Choroid plexus epithelial cell (primary cell): Measurements from ENCODE around the gene IL36A.

Source experiments
- DNase-seq: peaks from one replicate; pipeline ENCODE4 v3.0.0-alpha.2; 2010; ENCODE audit warnings: low read depth
- H3K4me3 ChIP-seq: 2 replicates; pipeline ENCODE4 v1.5.1; 2011; ENCODE audit warnings: low read depth, mild to moderate bottlenecking, control low read depth, low read length, moderate library complexity
- TF ChIP-seq, protein P1 (sequence below): conservative IDR thresholded peaks from 2 replicates; pipeline ENCODE4 v1.5.1; 2011; ENCODE audit warnings: low read depth, mild to moderate bottlenecking, control low read depth, inconsistent platforms, low read length, moderate library complexity

The IL36A gene

DNA sequence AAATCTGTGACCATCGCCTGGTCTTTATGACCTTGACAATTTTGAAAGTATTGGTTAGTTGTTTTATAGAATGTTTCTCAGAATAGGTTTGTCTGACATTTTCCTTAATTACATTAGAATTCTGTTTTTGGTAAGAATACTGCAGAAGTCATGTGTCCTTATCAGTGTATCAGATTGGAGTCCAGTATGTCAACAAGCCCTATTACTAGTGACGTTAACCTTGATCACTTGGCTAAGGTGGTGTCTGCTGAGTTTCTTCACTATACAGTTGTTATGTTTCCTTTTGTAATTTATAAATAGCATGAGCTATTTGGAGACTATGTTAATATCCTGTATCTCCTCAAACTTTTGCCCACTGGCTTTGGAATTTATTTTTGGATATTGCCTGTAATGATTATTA lies 38.2 kb upstream of the IL36A start:
- DNase-seq, result no peak
- no peak overlapping the region for H3K4me3 ChIP-seq
- TF ChIP-seq, protein P1, sequence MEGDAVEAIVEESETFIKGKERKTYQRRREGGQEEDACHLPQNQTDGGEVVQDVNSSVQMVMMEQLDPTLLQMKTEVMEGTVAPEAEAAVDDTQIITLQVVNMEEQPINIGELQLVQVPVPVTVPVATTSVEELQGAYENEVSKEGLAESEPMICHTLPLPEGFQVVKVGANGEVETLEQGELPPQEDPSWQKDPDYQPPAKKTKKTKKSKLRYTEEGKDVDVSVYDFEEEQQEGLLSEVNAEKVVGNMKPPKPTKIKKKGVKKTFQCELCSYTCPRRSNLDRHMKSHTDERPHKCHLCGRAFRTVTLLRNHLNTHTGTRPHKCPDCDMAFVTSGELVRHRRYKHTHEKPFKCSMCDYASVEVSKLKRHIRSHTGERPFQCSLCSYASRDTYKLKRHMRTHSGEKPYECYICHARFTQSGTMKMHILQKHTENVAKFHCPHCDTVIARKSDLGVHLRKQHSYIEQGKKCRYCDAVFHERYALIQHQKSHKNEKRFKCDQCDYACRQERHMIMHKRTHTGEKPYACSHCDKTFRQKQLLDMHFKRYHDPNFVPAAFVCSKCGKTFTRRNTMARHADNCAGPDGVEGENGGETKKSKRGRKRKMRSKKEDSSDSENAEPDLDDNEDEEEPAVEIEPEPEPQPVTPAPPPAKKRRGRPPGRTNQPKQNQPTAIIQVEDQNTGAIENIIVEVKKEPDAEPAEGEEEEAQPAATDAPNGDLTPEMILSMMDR, result no peak

DNA sequence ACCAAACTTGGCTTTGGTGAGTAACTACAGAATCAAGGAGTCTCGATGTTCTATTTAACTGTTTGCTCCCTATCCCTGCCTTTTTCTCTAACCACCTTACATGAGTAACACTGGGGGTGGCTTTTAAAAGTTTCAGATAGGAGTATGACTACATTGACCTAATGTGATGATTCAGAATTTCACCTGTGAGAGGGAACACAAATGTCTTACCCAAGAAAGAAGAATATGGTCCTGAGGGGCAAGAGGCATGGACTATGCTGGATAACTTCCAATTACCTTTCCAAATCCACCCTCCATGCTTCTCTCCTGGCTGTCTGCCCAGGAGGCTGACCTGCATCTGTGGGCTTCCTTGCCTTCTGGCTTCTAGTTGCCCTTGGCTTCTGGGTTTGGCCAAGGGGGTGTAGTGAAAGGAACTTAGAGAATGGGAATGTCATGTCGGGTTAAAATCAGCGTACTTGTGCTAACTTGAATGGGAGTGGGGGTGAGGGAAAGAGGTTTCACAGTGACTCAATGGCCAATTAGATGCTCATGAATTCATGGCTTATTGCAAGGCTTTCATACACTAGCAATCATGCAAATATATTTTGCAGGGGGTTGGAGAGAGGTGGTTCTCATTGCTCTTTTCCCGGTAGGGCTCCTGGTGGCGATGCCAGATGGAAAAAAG lies 32.7 kb upstream of the IL36A start:
- TF ChIP-seq, protein P1, result no peak
- DNase-seq, result no peak

GRCh38 chr2:112973156-112973555 lies 32.1 kb upstream of the IL36A start:
- TF ChIP-seq, protein P1, result no peak
- no peak for DNase-seq
- no peak overlapping the region for H3K4me3 ChIP-seq

More for the DNA sequence above, 32.7 kb upstream of the IL36A start:
- no peak overlapping the region for H3K4me3 ChIP-seq

DNA sequence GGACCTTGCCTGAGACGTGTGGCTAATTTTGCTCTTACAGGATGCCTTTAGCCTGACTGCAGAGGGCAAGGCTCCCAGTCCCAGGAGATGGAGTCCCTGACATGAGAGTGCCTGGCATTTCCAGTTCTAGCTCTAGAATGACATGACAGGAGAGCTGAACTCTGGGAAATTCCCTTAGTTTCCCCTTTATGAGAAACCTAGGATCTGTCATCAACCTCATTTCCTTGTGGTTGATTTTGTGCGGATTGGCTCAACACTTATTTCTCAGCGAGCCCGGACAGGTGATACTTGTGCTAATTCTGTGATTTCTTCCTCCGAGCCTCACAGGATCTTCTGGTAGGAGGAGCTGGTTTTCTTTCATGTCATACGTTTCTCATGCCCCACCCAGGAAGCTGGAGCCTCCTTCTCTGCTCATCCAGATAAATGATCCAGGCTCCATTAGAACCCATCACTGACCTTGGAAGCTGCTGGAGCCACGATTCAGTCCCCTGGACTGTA lies 27.7 kb upstream of the IL36A start, which contains the start of gene IL36G:
Gene IL36G, plus strand, starts transcription at position 448 of the 498 bp plus-strand sequence. CDS start 633 bp downstream, outside the sequence.
- H3K4me3 ChIP-seq, result no peak within 1 kb of the TSS
- TF ChIP-seq, protein P1, result no peak
- DNase-seq, result no peak

DNA sequence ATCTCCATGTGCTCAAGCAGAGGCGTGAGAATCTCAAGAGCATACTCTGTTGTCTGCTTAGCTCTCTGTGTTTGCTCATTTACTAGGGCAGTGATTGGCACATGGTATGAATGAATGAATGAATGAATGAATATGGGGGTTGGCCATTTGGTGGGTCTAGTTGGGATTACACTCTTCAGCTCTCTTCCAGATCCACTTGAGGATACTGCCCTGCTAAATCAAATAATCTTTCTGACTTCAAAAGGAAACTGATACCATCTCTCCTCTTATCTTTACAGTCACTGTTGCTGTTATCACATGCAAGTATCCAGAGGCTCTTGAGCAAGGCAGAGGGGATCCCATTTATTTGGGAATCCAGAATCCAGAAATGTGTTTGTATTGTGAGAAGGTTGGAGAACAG lies 25.5 kb upstream of the IL36A start:
- TF ChIP-seq, protein P1, result no peak
- DNase-seq, result no peak
- H3K4me3 ChIP-seq, result no peak overlapping the region

DNA sequence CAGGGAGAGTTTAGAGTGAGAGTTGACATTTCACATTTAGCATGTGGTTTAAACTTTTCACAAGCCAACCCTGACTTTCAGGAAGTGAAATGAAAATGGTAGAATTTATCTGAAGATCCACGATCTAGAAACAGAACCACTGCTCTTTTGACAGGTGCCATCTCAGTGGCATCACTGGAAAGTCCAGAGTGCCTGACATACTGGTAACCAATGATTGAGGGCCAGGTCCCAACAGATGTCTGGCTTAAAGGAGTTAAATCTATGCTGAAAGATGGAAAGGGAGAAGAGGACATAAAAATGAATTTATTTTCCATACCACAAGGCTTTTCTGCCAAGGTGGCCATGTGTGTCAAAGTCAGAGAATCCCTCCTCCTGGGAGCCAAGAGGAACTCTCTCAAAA lies 24.7 kb upstream of the IL36A start:
- no peak for DNase-seq
- TF ChIP-seq, protein P1, result no peak
- H3K4me3 ChIP-seq, result no peak overlapping the region

GRCh38 chr2:112985090-112985489 lies 20.2 kb upstream of the IL36A start:
- no peak for DNase-seq
- no peak overlapping the region for H3K4me3 ChIP-seq
- TF ChIP-seq, protein P1, result no peak
